T-helper 1 cell treated with Interleukin-12 subunit alpha and Interleukin-12 subunit beta and Interleukin-4 antibody, amounts not matched to agents 30 ng/mL and 1 ng/mL, for 36 hours (primary cell): Measurements from ENCODE around the gene ARHGAP22. TPM values are rescaled to one million over a fixed set of nuclear protein-coding genes. Genes with fewer than 3 reads are reported as not detected.
"Not testable (repeated sequence)": the region's sequence is repeated elsewhere in the genome, so short reads cannot be mapped to it uniquely, and the experiment has no call there.

ENCODE experiments used
- intact Hi-C: fragments of 100-400 bp; cut with micrococcal nuclease; formaldehyde crosslinking; loops from one replicate; pipeline ENCODE4 v1.15.1; 2024
- total RNA-seq: library from RNA; stranded (reverse); gene quantifications from 2 replicates; pipeline ENCODE4 v1.2.3, GENCODE V29; 2022

ARHGAP22 gene
- total RNA-seq, 1 donor from 2014 or later, result not detected

GRCh38 chr10:48439031-48439430 is 165.8 kb downstream of the ARHGAP22 start:
- intact Hi-C loops, result no loop called here

GRCh38 chr10:48437546-48437945 is 167.3 kb downstream of the ARHGAP22 start:
- intact Hi-C loops, result no loop called here

GRCh38 chr10:48431871-48432270 is 173.0 kb downstream of the ARHGAP22 start:
- intact Hi-C loops, result no loop called here

GRCh38 chr10:48430402-48430993 is 174.4 kb downstream of the ARHGAP22 start:
- intact Hi-C loops, result no loop called here

GRCh38 chr10:48429309-48429708 is 175.6 kb downstream of the ARHGAP22 start:
- intact Hi-C loops, result no loop called here

GRCh38 chr10:48428896-48429295 is 176.0 kb downstream of the ARHGAP22 start:
- intact Hi-C loops, result no loop called here

GRCh38 chr10:48423884-48424283 is 181.0 kb downstream of the ARHGAP22 start:
- intact Hi-C loops, result no loop called here

GRCh38 chr10:48421862-48422261 is 183.0 kb downstream of the ARHGAP22 start:
- intact Hi-C loops, result not testable (repeated sequence)

GRCh38 chr10:48419714-48420113 is 185.2 kb downstream of the ARHGAP22 start:
- intact Hi-C loops, result no loop called here

GRCh38 chr10:48418189-48418788 is 186.6 kb downstream of the ARHGAP22 start:
- intact Hi-C loops, result no loop called here

GRCh38 chr10:48417374-48417773 is 187.5 kb downstream of the ARHGAP22 start:
- intact Hi-C loops, result no loop called here

- intact Hi-C loops, result no loop called here
These were observed 188.2 kb downstream of the ARHGAP22 start for GRCh38 chr10:48416584-48417232.

- intact Hi-C loops, result no loop called here
These were observed 190.1 kb downstream of the ARHGAP22 start for GRCh38 chr10:48414778-48415177.

- intact Hi-C loops, result no loop called here
These were observed 190.7 kb downstream of the ARHGAP22 start for GRCh38 chr10:48414160-48414559.

- intact Hi-C loops, result no loop called here
These were observed 191.9 kb downstream of the ARHGAP22 start for GRCh38 chr10:48412933-48413332.

- intact Hi-C loops, result no loop called here
These were observed 192.8 kb downstream of the ARHGAP22 start for GRCh38 chr10:48412081-48412480.

GRCh38 chr10:48411510-48411909 is 193.4 kb downstream of the ARHGAP22 start:
- intact Hi-C loops, result no loop called here

- intact Hi-C loops, result no loop called here
These were observed 194.4 kb downstream of the ARHGAP22 start for GRCh38 chr10:48410503-48410902.

GRCh38 chr10:48406658-48407057 is 198.2 kb downstream of the ARHGAP22 start:
- intact Hi-C loops, result no loop called here

- intact Hi-C loops, result no loop called here
These were observed 198.7 kb downstream of the ARHGAP22 start for GRCh38 chr10:48406204-48406603.

- intact Hi-C loops, result no loop called here
These were observed 200.2 kb downstream of the ARHGAP22 start for GRCh38 chr10:48404646-48405045.

GRCh38 chr10:48400850-48401220 is 204.0 kb downstream of the ARHGAP22 start:
- intact Hi-C loops, result no loop called here
